ENCODE measurements around the gene CRHR1. TPM values are rescaled to one million over a fixed set of nuclear protein-coding genes. Genes with fewer than 3 reads are reported as not detected.

Gene CRHR1
- polyA plus RNA-seq, 2 of the 4 experiments (the other 2 are of a cell fraction) = 0.09 to 0.12 TPM

GRCh38 chr17:45776896-45777295 is 7.2 kb upstream of the CRHR1 start:
- TF ChIP-seq EP300 (IDR thresholded peaks at IDR 0.05) = no peak
- TF ChIP-seq NPAS2 (CRISPR knock-in tag; IDR thresholded peaks at IDR 0.05; ENCODE audit: borderline replicate concordance) = no peak
- no peak for TF ChIP-seq NR3C1 (IDR thresholded peaks at IDR 0.05)
- TF ChIP-seq MAX (IDR thresholded peaks at IDR 0.05) = no peak
- no peak for TF ChIP-seq FOSL2 (IDR thresholded peaks at IDR 0.05)
- TF ChIP-seq FOSL2 (CRISPR knock-in tag; IDR thresholded peaks at IDR 0.05) = no peak
- no peak for TF ChIP-seq ZSCAN20 (CRISPR knock-in tag; IDR thresholded peaks at IDR 0.05)
- TF ChIP-seq EHMT2 (IDR thresholded peaks at IDR 0.05; ENCODE audit: low read depth) = no peak
- TF ChIP-seq HMGXB4 (CRISPR knock-in tag; IDR thresholded peaks at IDR 0.05; ENCODE audit: borderline replicate concordance) = no peak
- TF ChIP-seq HDAC2 (IDR thresholded peaks at IDR 0.05) = no peak
- no peak for TF ChIP-seq EHF (CRISPR knock-in tag; IDR thresholded peaks at IDR 0.05)
- no peak for TF ChIP-seq MAFK (IDR thresholded peaks at IDR 0.05; ENCODE audit: partially characterized antibody)
- no peak for TF ChIP-seq POLR2AphosphoS2 (conservative IDR thresholded peaks at IDR 0.05; ENCODE audit: low read length)
- TF ChIP-seq SMC3 (IDR thresholded peaks at IDR 0.05) = no peak
- TF ChIP-seq ELK1 (IDR thresholded peaks at IDR 0.05; ENCODE audit: low read depth, low read length) = no peak
- TF ChIP-seq RARB (CRISPR knock-in tag; IDR thresholded peaks at IDR 0.05) = no peak
- no peak for TF ChIP-seq PBX3 (IDR thresholded peaks at IDR 0.05)
- TF ChIP-seq ZC3H11A (IDR thresholded peaks at IDR 0.05) = no peak
- TF ChIP-seq HES2 (IDR thresholded peaks at IDR 0.05) = no peak
- no peak for TF ChIP-seq NFE2L2 (conservative IDR thresholded peaks at IDR 0.05; ENCODE audit: low read length)
- POLR2A ChIA-PET = no interaction called here

GRCh38 chr17:45777388-45777787 is 6.7 kb upstream of the CRHR1 start:
- ChIA-PET POLR2A (no interaction called here), CTCF (interaction anchor here (1.0 to 2.1 kb wide), 4 partner anchors 19 to 56 kb away, joined by 3 to 8 read pairs (median 3); no protein-coding TSS in a partner anchor)
- no peak overlapping the region for H3K27ac ChIP-seq
- peaks cover 16% of the 10 kb centered on the region for H3K4me1 ChIP-seq
- peaks cover 7% of the 10 kb centered on the region; the same call in 1 of the 3 replicates for H3K9me3 ChIP-seq
- ATAC-seq (no peak), FAIRE-seq (no peak), DNase-seq (ENCODE audit: low read depth in 1 of 2, low spot score in 1 of 2) (no peak)
- TF ChIP-seq REST (IDR thresholded peaks at IDR 0.05) (peak; percentile 78), CTCF (IDR thresholded peaks at IDR 0.05) (no peak)
- no peak overlapping the region for H3K4me3 ChIP-seq
- no peak overlapping the region for H3K4me2 ChIP-seq
- WGBS (ENCODE audit: missing lambda C conversion rate) = 62% methylated on average over 3 of the region's 3 CpGs

More at GRCh38 chr17:45776896-45777295, 7.2 kb upstream of the CRHR1 start:
- Histone ChIP-seq H3K4me3 (no peak overlapping the region), H3K27ac (no peak overlapping the region), H3K4me1 (peaks cover 16% of the 10 kb centered on the region), H3K4me2 (no peak overlapping the region), H3K9me3 (peaks cover 7% of the 10 kb centered on the region; the same call in 1 of the 3 replicates)
- DNase-seq (ENCODE audit: low read depth in 1 of 2, low spot score in 1 of 2) (no peak), ATAC-seq (no peak; a peak in 1 of 6 replicates), FAIRE-seq (no peak)
- 40% methylated on average over 7 of the region's 7 CpGs for WGBS (ENCODE audit: missing lambda C conversion rate)
- CTCF ChIA-PET = interaction anchor here (1.0 to 2.1 kb wide), 4 partner anchors 18 to 55 kb away, joined by 3 to 8 read pairs (median 3); no protein-coding TSS in a partner anchor
